HG03064 (cell line): ENCODE measurements around the gene RANBP3.

ENCODE experiments used
- ATAC-seq: cut with Tn5 transposase; IDR thresholded peaks from one replicate; pipeline ENCODE4 v1.9.1; 2021; ENCODE audit warnings: low read depth; ENCODE audit not compliant: unreplicated experiment

RANBP3 gene

DNA sequence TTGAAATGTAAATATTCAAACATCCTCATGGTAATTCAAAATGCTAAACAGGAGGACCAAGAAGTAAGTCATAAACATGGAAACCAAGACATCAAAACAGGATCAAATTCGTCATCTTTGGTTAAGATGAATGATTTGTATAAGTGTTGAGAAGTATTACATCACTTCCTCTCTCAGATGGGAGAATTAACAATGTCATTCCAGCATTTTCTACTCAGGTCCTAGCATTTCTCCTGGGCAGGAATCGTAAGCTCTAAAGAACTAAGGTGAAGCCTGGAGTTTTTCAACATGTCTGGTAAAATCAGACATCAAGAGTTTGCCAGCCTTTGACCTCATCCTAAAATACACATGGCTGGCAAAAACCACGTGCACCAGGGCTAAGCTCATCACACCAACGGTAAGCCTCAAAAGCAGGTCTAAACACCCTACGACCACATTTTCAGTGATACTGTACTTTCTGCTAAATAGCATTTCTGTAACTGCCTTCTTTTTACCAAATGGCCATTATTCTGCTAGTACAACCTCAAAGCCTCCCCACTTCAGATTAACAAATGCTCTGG is 24.8 kb downstream of the RANBP3 start:
- no peak for ATAC-seq

DNA sequence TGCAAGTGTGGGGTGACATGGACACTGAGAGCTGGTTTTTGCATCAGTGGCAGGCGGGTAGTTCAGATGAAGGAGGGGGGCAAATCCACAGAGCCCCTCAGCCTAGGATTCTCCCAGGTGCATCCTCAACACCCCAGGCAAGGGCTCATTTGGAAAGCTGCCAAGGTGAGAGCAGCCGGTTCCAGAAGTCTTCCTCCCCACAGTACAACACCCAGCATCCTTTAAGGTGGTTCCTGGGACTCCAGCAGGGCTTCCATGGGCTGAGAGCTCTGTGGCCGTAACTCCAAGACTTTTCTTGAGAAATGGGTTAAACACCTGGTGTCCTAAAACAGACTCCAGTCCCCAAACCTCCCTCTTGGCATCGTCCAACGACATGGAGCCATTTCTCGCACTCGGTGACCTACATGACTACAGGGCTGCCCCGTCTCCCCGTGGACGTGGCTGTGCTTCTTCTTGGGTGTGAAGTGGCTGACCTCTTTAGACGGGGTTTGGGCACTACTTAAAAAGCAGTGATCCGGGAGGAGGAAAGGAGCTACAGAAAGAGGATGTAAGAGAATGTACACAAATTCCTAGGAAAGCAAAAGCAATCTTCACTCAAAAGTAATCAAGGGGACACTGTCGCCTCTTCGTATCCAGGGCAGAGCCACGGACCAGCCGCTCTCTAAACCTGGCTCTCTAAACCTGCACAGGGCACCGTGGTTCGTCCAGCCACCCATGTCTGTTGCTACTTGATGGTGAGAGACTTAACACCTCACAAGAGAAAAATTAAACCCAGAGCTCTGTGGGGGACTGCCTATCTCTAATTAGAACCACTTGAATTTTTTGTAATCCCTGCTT is 25.5 kb downstream of the RANBP3 start:
- no peak for ATAC-seq

DNA sequence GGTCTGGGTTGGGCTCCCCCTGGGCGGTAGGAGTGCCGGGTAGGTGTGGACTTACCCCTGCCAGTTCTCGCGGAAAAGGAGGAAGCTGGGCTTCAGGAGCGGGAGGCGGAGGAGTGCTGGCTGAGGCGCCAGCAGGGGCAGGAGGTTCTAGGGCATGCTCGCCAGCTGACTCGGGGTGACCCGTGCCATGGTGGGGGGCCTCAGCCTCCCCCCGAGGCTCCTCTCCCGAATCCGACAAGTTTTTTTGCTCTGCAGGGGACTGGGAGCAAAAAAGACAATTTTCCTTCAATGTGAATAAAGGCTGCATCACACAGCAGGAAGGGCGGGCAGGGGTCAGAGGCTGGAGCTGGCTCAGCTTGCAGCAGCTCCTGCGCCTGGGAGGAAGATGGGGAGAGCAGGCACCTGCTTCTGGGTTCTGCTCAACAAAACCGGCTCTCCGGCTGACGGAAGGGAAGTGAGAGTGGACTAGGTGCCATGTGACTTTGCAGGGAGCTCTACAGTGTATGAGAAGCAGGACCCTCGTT is 26.5 kb downstream of the RANBP3 start:
- ATAC-seq, result no peak

DNA sequence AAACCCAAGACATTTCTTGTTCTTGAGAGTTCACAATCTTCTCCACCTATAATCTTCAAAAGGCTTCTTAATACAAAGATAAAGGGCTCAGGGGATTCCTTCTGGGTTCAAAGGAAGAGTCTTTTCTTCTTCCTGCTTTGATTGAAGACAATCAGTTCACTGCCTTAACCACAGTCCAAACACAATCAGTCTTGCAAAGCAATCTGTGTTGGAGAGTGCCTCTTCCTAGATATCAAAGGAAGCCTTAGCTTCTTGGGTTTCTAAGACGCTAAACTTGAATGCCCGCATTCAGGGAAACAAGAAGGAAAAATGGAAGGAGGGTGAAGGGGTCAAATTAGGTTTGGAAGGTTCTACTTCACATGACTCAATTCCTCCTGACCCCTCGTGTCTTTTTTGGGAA is 27.2 kb downstream of the RANBP3 start:
- no peak for ATAC-seq

DNA sequence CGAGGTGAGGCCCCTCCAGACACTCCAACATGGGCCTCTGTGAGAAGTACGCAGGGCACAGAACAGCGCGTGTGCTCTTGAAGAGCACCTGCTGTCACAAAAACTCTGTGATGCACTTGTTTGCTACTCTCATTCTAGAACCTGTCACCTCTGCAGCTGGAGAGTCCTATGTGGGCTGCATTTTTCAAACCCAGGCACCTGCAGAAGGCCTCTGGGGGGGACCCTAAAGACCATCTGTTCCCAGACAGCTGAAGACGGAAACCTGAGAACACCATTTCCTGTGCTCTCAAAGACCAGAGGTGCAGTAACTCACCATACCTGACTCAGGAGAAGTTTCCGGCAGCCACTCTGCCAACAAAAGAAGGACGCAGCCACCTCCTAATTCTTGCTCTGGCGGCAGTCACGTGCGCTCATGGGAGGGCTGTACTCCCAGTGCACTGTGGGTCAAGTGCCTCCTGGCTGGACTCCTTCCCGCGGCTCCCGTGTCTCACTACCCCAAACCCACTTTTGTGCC is 28.1 kb downstream of the RANBP3 start:
- no peak for ATAC-seq

DNA sequence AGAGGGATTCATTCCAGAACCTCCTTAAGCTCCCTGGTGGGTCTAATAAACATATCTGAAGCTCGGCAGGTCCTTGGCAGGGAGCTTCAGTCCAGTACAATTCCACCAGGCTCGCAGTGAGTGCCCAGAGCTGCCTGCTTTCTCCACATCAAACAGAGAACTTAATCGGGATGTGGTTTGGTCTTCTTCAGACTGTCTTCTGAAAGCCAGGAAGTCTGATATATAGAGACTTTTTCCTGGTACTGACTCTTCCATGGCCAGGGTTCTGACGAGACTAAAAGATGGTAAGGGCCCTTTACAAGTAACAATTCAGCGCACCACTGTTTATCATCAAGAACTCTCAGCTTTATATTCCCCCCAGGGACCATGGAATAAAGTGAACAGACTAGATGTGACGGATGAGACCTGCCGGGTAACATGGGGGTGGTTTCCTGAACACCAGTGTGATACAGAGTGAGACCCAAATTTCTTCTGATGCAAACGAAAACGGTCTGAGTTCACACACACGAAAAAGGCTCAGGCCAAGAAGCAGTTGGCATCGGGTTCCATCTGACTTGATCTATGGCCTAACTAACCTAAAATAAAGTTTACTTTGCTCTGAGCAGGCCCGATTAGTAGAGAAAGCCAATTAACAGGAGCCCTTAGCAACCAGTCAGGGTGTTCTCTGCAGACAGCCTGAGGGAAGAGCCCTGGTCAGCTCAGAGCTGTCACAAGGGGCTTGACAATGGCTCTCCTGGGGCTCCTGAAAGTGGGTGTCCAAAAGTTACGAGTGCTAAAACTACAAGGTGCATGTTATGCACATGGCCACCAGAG is 29.0 kb downstream of the RANBP3 start:
- no peak for ATAC-seq

DNA sequence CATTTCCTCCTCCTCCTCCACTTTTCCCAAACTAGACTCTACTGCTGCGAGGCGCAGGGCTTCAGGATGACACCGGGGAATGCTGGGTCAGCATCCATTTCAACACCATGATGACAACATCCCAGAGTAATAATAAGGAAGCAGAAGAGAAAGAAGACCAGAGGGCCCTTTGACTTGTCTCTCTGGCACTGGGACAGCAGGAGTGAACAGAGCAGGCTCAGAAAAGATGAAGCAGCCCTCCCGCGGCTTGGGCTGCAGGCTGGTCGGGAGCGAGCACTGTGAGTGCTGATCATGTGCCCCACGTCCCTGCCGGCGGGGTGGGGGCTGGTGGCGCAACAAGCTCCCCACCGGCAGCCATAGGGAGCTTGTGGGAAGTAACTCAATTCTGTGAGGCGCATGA is 30.5 kb downstream of the RANBP3 start:
- ATAC-seq, result no peak

DNA sequence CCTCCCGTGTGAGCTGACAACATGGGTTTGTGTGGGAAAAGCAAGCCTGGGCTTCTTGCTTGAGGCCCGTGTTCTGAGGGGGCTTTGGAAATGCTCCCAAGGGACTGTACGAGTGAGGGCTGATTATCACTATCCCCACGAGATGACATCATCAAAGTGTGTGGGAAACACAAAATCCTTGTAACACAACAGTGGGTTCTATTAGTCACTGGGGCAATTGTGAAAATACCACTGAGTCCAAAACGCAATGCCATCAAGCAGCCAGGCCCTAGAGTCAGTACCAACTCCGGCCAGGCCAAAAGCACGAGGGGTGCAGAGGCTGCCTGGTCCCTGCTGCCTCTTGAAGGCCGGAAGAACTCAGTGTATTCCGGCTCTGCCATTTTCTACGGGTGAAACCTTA is 34.3 kb downstream of the RANBP3 start:
- ATAC-seq, result no peak

DNA sequence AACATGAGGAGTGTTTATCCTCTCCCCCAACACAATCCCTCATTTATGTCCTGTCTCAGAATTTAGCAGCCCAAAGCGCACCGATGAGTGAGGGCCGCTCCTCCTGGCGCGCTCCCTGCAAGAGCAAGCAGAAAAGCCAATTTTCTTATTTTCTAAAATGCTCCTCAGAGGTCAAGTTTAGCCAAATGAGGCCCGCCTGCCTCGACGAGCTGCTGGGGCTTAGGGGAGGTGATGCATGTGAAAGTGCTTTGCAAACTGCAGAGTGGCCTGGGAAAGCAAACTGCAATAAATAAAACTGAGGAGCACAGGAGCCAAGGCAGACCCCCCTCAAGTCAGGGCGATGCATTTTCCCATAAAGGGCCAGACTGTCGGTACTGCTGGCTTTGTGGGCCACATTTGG is 34.9 kb downstream of the RANBP3 start:
- no peak for ATAC-seq

DNA sequence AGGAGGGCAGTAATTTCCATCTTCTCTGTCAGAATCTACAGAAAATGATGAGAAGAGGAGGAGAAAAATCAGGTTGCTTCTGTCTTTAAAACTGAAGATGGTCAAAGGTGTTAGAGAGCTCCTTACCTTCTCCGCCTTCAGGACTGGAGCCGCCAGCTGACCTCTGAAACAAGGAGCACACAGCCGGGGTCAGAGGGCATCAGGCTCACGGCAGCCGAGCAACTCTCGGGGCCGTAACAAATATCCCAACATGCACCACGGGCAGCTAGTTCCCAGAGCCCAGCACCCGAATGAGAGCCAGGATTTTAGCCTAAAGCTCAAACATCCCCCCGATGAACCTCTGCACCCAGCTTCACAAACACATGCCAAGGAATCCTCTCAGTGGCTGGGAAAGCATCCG is 36.3 kb downstream of the RANBP3 start:
- no peak for ATAC-seq

DNA sequence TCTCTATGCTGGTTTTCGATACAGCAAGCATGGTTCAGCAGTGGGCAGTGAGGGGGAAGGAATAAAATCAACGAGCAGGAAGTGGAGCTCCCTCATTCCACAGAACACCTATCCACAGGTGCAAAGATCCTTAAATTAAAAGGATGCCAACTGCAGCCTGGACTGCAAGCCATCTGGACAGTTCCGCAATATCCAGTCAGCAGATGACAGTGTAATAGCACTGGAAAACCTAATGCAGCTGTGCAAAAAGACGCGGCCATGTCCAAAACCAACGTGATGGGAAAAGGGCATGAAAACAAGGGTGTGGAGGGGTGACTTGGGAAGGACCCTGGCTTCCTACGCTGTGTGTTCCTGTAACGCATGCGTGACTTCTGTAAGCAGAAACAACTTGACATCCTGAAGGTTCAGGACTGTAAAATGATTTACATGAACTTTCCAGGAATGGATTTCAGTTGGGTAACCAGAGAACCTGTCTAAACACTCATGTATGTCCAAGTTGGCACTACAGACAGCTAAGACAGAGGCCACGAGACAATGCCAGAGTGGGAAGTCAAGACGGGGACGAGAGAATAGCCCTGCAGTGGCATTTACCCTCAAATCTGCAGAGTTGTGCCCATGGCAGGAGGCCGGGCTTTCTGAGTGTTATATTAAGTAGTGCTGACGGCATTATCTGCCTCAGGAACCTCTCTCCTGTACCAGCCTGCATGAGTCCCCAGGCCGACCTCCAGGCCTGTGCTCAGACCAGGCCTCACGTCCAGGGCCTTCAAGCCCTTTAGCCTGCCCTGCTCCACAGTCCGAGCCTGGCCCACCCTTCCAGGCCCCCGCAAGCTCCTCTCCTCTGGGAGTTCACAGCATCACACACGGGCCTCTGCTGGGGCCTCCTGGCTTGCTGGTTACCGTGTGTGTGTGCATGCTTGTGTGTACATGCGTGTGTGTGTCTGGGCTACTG is 37.4 kb downstream of the RANBP3 start:
- ATAC-seq, result no peak

DNA sequence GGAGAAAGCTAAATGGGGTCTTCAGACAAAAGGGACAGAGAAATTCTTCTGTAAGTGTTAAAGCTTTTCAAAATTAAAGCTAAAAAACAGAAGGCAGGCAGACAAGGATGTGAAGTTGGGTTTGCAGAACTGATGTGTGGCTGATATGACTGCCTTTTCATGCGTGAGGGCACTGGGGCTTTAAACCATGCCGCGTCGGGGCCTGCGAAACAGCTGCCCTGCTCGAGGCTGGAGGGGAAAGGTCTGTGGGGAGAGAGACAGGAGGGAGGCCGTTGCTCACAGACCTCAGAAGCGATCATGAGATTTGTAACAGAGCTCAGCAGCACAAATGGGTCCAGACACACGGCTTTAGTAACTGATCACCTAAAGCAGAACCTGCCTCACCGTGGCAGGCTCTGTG is 40.4 kb downstream of the RANBP3 start:
- ATAC-seq, result no peak

DNA sequence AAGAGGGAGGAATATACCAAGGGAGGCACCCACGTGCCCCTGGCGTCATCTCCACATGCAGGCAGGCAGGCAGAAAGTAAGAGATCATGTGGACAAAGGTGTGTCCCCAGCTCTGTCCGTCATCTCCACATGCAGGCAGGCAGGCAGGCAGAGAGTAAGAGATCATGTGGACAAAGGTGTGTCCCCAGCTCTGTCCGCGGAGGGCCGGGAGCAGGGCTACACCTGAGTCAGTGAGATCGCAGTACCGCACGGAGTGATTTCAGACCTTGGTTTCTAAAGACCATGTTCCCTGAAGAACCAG is 41.7 kb downstream of the RANBP3 start:
- ATAC-seq, result no peak

DNA sequence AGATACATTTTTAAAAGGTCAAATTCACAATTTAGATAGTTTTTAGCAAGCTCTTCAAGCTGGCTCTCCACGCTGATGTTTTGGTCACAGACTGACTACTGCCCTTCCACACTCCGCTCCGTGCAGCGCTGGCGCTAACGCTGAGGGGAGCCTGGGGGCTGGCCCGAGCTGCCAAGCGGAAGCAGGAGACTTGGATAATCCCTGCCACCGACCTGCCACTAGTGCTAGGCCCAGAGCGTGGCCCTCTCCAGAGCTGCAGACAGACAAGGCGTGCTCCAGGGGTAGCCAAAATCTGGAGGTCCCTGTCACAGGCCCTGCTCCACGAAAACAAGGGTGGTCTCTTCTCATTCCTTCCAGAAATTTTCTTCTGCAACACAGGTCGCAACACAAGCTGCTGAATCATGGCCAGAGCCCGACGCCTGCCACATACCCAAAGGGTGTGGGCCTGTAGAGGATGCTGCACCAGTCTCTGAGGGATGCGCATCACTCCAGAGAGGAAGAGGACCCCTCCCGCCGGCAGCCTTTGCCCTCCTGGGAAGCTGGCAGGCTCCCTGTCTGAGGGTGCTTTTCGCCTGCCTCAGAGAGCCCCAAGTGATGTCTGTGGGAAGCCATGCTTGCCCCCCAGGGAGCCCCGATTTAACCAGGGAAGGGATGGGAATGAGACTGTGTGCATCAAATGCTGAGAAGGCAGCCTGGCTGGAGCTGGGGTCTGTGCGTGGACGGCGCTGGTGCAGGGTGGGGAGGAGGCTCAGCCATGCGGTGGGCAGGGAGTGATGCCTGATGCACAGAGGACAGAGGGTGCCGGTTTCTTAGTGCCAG is 42.3 kb downstream of the RANBP3 start:
- no peak for ATAC-seq

DNA sequence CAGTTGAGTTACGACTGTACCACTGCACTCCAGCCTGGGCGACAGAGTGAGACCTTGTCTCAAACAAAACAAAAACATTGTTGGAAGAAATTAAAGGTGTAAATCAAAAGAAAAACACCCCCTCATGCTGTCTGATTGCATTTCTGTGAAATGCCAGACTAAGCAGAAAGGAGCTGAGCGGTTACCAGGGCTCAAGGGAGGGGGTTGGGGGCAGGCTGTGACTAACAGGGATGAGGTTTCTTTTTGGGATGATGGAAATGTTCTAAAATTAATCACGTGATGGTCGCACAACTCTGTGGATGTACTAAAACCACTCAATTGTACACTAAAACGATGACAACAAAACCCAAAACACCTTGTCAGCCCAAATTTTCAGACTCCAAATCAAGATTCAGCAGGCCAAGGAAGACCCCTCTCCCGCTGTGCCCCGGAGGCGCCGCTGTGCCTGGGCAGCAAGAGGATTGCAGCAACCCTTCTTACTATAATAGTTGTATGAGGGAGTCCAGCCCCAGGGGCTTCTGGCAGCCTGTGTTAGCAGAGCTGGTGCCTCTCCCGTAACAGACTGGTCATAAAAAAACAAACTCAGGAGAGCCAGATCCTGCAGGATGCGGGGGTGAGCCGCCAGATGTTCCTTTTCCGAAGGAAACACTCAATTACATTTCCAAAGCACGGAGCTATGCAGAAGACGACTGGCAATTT is 43.0 kb downstream of the RANBP3 start:
- no peak for ATAC-seq

DNA sequence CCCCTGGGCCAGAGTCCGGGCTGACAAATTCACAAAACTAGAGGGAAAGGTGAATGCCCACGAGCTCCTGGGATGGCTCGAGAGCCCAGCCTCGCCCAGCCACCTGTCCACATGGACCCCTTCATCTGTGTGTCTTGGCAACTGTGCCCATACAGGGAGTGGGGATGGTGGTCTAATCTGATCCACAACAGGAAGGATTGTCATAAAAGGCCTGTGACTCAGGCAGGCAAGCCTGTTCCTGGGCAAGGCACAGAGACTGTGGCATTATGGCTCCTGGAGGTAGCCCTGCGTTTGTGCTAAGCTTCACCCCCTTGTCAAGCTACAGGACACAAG is 43.9 kb downstream of the RANBP3 start:
- ATAC-seq, result no peak

DNA sequence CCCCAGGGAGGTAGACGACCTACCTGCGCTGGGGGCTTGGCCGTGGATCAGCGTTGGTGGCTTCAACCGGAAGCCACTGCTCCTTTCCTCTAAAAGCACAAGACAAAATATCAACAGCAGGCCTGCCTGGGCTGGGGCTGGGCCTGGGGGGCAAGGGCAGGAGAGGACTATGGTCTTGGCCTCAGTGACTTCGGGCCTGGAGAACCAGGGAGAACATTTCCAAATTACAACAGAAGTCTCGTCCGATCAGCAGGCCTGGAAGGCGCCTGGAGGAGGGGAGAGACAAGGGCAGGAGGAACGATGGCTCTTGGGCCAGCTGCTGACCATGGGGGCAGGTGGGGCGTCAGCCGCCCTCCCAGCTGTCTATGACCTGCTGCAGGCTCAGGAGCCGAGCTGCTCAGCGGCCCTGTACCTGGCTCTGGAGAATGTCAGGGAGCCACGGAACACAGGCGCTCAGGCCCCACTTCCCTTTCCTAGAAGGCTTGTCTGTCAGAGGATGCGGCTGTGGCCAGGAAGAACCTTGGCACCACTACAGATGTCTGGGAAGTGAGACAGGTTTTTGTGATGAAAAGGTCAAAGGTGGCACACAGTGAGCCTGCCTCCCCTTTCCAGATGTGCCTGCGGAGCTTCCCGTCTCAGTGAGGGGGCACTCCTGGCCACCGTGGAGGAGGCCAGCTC is 44.4 kb downstream of the RANBP3 start:
- no peak for ATAC-seq

DNA sequence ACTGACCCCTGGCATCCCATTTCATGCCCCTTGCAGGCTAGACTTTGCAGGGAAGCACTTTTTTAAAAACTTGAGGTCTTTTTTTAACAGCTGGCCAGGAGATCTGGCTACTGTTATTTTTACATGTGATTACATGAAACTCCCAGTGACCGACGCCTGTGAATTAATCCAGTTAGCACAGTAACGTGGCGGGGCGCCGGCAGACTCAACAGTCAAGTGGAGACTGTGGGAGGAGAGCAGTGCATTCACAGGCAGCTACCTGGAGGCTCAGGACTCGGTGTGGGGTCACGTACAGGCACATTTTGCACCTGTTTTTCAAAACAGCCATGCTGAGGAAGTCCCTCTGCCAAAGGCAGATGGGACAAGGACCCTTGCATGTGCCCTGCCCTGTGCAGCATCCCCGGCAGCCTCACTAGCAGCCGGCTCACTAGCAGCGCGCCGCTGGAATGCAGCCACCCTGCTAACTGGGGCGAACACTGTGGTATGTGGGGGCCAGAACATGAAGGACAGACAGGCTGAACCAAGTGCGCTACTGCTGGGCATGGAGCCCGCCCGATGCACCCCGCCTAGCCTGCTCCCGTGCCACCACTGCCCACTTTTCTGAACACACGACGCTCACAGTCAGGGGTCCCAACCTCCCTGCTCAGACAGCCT is 45.2 kb downstream of the RANBP3 start:
- no peak for ATAC-seq
